Measurements from ENCODE around the gene KLF18.

Gene KLF18

GRCh38 chr1:44101328-44101727, 40.1 kb downstream of the KLF18 start:
- DNase-seq (ENCODE audit: low read depth): no peak
- TF ChIP-seq CTCF (IDR thresholded peaks at IDR 0.05; ENCODE audit: low read depth, low read length, missing control alignments): no peak
- no peak overlapping the region for H3K4me3 ChIP-seq (ENCODE audit: low read depth, low read length)

DNA sequence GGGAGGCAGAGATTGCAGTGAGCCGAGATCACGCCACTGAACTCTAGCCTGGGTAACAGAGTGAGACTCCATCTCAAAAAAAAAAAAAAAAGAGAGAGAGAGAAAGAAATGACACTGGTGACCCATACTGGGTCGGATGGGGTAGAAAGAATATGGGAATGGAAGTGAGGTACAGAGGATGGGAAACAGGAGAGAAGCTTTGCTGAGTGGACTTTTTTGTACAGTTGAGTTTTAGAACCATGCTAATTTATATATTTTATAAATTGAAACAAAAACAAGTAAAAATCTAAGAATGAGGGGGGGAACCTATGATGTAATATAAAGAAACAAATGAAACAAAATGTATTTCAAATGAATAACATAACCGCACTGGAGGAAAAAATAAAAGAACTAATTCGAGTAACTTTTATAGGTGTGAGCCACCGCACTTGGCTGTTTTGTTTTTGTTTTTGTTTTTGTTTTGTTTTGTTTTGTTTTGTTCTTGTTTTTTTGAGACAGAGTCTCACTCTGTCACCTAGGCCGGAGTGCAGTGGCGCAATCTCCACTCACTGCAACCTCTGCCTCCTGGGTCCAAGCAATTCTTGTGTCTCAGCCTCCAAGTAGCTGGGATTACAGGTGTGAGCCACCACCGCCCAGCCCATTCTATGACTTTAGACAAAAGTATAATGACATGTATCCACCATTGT, 41.1 kb downstream of the KLF18 start:
- TF ChIP-seq CTCF (IDR thresholded peaks at IDR 0.05; ENCODE audit: low read depth, low read length, missing control alignments): no peak
- H3K4me3 ChIP-seq (ENCODE audit: low read depth, low read length): no peak overlapping the region
- no peak for DNase-seq (ENCODE audit: low read depth)

DNA sequence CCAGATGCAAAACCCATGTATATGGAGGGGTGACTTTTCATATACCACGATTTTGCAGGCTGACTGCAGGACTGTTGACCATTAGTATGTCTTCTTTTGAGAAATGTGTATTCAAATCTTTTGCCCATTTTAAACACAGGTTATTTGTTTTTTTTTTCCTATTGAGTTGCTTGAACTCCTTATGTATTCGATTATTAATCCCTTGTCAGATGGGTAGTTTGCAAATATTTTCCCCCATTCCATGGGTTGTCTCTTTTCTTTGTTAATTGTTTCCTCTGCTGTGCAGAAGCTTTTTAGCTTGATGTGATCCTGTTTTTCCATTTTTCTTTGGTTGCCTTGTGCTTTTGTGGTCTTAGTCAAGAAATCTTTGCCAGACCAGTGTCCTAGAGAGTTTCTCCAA, 47.4 kb downstream of the KLF18 start:
- no peak overlapping the region for H3K4me3 ChIP-seq (ENCODE audit: low read depth, low read length)
- DNase-seq (ENCODE audit: low read depth): no peak
- TF ChIP-seq CTCF (IDR thresholded peaks at IDR 0.05; ENCODE audit: low read depth, low read length, missing control alignments): no peak

GRCh38 chr1:44090429-44091252, 50.8 kb downstream of the KLF18 start:
- H3K4me3 ChIP-seq (ENCODE audit: low read depth, low read length): no peak overlapping the region
- TF ChIP-seq CTCF (IDR thresholded peaks at IDR 0.05; ENCODE audit: low read depth, low read length, missing control alignments): no peak
- no peak for DNase-seq (ENCODE audit: low read depth)

GRCh38 chr1:44089371-44090048, 51.9 kb downstream of the KLF18 start:
- H3K4me3 ChIP-seq (ENCODE audit: low read depth, low read length): no peak overlapping the region
- DNase-seq (ENCODE audit: low read depth): no peak
- TF ChIP-seq CTCF (IDR thresholded peaks at IDR 0.05; ENCODE audit: low read depth, low read length, missing control alignments): no peak

All from GM12864 (cell line).